Mesodermal cell (in vitro differentiated cells): ENCODE measurements around the gene ALDH1A2. TPM values are rescaled to one million over a fixed set of nuclear protein-coding genes. Genes with fewer than 3 reads are reported as not detected.
"Not testable (repeated sequence)": the region's sequence is repeated elsewhere in the genome, so short reads cannot be mapped to it uniquely, and the experiment has no call there.

Experiments used
- H3K27ac ChIP-seq: 2 replicates; pipeline ENCODE4 v1.7.0; 2013; ENCODE audit warnings: mild to moderate bottlenecking, low read depth, low read length, moderate library complexity; ENCODE audit not compliant: severe bottlenecking
- H3K36me3 ChIP-seq: 2 replicates; pipeline ENCODE4 v1.7.1; 2013; ENCODE audit warnings: mild to moderate bottlenecking, low read length, moderate library complexity; ENCODE audit not compliant: control insufficient read depth, insufficient read depth
- H3K4me1 ChIP-seq: one replicate; pipeline ENCODE4 v1.7.1; 2013; ENCODE audit warnings: mild to moderate bottlenecking, low read length; ENCODE audit not compliant: insufficient read depth, control insufficient read depth, poor library complexity, severe bottlenecking
- H3K4me3 ChIP-seq: 2 replicates; pipeline ENCODE4 v1.7.0; 2013; ENCODE audit warnings: low read length, control low read depth, mild to moderate bottlenecking; ENCODE audit not compliant: insufficient read depth, poor library complexity, severe bottlenecking; ENCODE audit errors: extremely low read depth
- H3K9me3 ChIP-seq: 2 replicates; pipeline ENCODE4 v1.7.1; 2013; ENCODE audit warnings: mild to moderate bottlenecking, low read length, moderate library complexity; ENCODE audit not compliant: control insufficient read depth
- WGBS, 2 experiments: methylation state at CpG; one replicate each; pipeline ENCODE4 v1.1.5; 2013; ENCODE audit warnings: missing lambda C conversion rate in 2 of 2; ENCODE audit not compliant: insufficient coverage in 2 of 2; 5-methylcytosine and 5-hydroxymethylcytosine counted together
- polyA plus RNA-seq, 2 experiments: library from polyadenylated mRNA; stranded (reverse); fragments of 50-300 nt; gene quantifications; one replicate each; pipeline ENCODE4 v1.2.3, GENCODE V29; 2013

The ALDH1A2 gene
- polyA plus RNA-seq (2013, experiment 1 of 2), result 3.6 TPM
- 7.1 TPM for polyA plus RNA-seq (2013, experiment 2 of 2)

GRCh38 chr15:58065445-58066041 is at the start of gene ALDH1A2:
Gene ALDH1A2 (minus strand): TSS chr15:58065711. CDS start chr15:58065650, 61 bp downstream.
- Histone ChIP-seq H3K27ac (no peak within 1 kb of the TSS), H3K9me3 (no peaks in the 10 kb centered on the region), H3K4me1 (no peaks in the 10 kb centered on the region), H3K4me3 (peak within 1 kb of the TSS; percentile 44), H3K36me3 (no peaks in the 10 kb centered on the region)
- WGBS, 2 experiments, result 2 to 3% methylated on average over 38 to 71 of the region's 75 CpGs

GRCh38 chr15:58114812-58115211 is 49.3 kb upstream of the ALDH1A2 start:
- no peak overlapping the region for H3K27ac ChIP-seq
- H3K4me1 ChIP-seq, result no peaks in the 10 kb centered on the region

GRCh38 chr15:58114388-58114787 is 48.9 kb upstream of the ALDH1A2 start:
- H3K4me3 ChIP-seq, result no peak overlapping the region
- 80 to 91% methylated on average over 1 to 3 of the region's 3 CpGs for WGBS, 2 experiments
- no peaks in the 10 kb centered on the region for H3K4me1 ChIP-seq
- no peak overlapping the region for H3K27ac ChIP-seq
- H3K9me3 ChIP-seq, result no peaks in the 10 kb centered on the region
- H3K36me3 ChIP-seq, result no peaks in the 10 kb centered on the region

More at GRCh38 chr15:58114812-58115211, 49.3 kb upstream of the ALDH1A2 start:
- H3K9me3 ChIP-seq, result no peaks in the 10 kb centered on the region
- H3K36me3 ChIP-seq, result no peaks in the 10 kb centered on the region
- no peak overlapping the region for H3K4me3 ChIP-seq

GRCh38 chr15:58113358-58113757 is 47.8 kb upstream of the ALDH1A2 start:
- H3K4me1 ChIP-seq, result not testable (repeated sequence)

GRCh38 chr15:58111718-58112104 is 46.2 kb upstream of the ALDH1A2 start:
- Histone ChIP-seq H3K4me1 (no peaks in the 10 kb centered on the region), H3K9me3 (no peaks in the 10 kb centered on the region), H3K4me3 (no peak overlapping the region), H3K36me3 (no peaks in the 10 kb centered on the region), H3K27ac (no peak overlapping the region)
- 89 to 93% methylated on average over 5 of the region's 5 CpGs for WGBS, 2 experiments

More at GRCh38 chr15:58113358-58113757, 47.8 kb upstream of the ALDH1A2 start:
- not testable (repeated sequence) for H3K27ac ChIP-seq, H3K9me3 ChIP-seq, H3K36me3 ChIP-seq, H3K4me3 ChIP-seq
- WGBS, 2 experiments, result 75 to 90% methylated on average over 4 to 5 of the region's 5 CpGs

- Histone ChIP-seq H3K36me3 (no peaks in the 10 kb centered on the region), H3K4me1 (no peaks in the 10 kb centered on the region), H3K9me3 (no peaks in the 10 kb centered on the region), H3K27ac (no peak overlapping the region), H3K4me3 (no peak overlapping the region)
- 89 to 93% methylated on average over 2 to 3 of the region's 6 CpGs for WGBS, 2 experiments
Observed at GRCh38 chr15:58110999-58111717, 45.6 kb upstream of the ALDH1A2 start.

- WGBS, 2 experiments, result 94 to 100% methylated on average over 2 of the region's 3 CpGs
- Histone ChIP-seq H3K27ac (no peak overlapping the region), H3K4me3 (no peak overlapping the region), H3K36me3 (no peaks in the 10 kb centered on the region), H3K9me3 (no peaks in the 10 kb centered on the region), H3K4me1 (no peaks in the 10 kb centered on the region)
Observed at GRCh38 chr15:58109419-58109818, 43.9 kb upstream of the ALDH1A2 start.

- Histone ChIP-seq H3K36me3 (no peaks in the 10 kb centered on the region), H3K4me1 (no peaks in the 10 kb centered on the region), H3K27ac (no peak overlapping the region), H3K9me3 (no peaks in the 10 kb centered on the region), H3K4me3 (no peak overlapping the region)
- 75 to 91% methylated on average over 2 of the region's 2 CpGs for WGBS, 2 experiments
Observed at GRCh38 chr15:58108117-58108516, 42.6 kb upstream of the ALDH1A2 start.

- Histone ChIP-seq H3K27ac (no peak overlapping the region), H3K4me1 (no peaks in the 10 kb centered on the region), H3K36me3 (no peaks in the 10 kb centered on the region), H3K9me3 (no peaks in the 10 kb centered on the region), H3K4me3 (no peak overlapping the region)
Observed at GRCh38 chr15:58103482-58103881, 38.0 kb upstream of the ALDH1A2 start.

GRCh38 chr15:58096529-58097084 is 31.1 kb upstream of the ALDH1A2 start:
- H3K36me3 ChIP-seq, result no peaks in the 10 kb centered on the region
- H3K4me1 ChIP-seq, result no peaks in the 10 kb centered on the region
- WGBS, 2 experiments, result 95 to 97% methylated on average over 3 to 4 of the region's 6 CpGs
- no peak overlapping the region for H3K27ac ChIP-seq
- H3K9me3 ChIP-seq, result no peaks in the 10 kb centered on the region
- no peak overlapping the region for H3K4me3 ChIP-seq

- 83 to 100% methylated on average over 1 to 2 of the region's 2 CpGs for WGBS, 2 experiments
- H3K9me3 ChIP-seq, result no peaks in the 10 kb centered on the region
- no peaks in the 10 kb centered on the region for H3K36me3 ChIP-seq
Observed at GRCh38 chr15:58095415-58095814, 29.9 kb upstream of the ALDH1A2 start.

More at GRCh38 chr15:58095415-58095814, 29.9 kb upstream of the ALDH1A2 start:
- H3K4me1 ChIP-seq, result no peaks in the 10 kb centered on the region
- H3K4me3 ChIP-seq, result no peak overlapping the region
- no peak overlapping the region for H3K27ac ChIP-seq
